SK-N-SH (cell line): ENCODE results near the gene USP25. TPM values are rescaled to one million over a fixed set of nuclear protein-coding genes. Genes with fewer than 3 reads are reported as not detected.

ENCODE experiments used
- CTCF ChIA-PET: fragments of 300-600, 350-600 bp; formaldehyde crosslinking; extraction: SDS; loops from one replicate; lab custom pipeline; 2021; lab: Yijun Ruan, JAX
- POLR2A ChIA-PET: fragments of 350-600 bp; sonication (Branson Sonifier 250); formaldehyde crosslinking; extraction: SDS; loops from one replicate; lab custom pipeline; 2020; ENCODE audit warnings: antibody characterized with exemption, inconsistent platforms; lab: Yijun Ruan, JAX
- DNase-seq: peaks from one replicate; pipeline ENCODE4 v3.0.0; 2012
- H2AFZ ChIP-seq: fragments of 200-600 bp; sonication (generic); 2 replicates; pipeline ENCODE4 v1.8.1; 2016; ENCODE audit warnings: antibody characterized with exemption, mild to moderate bottlenecking, low read depth
- H3F3A ChIP-seq: fragments of 200-600 bp; sonication (generic); replicated peaks from 2 replicates; pipeline ENCODE3; 2016; ENCODE audit warnings: antibody characterized with exemption, mild to moderate bottlenecking; ENCODE audit not compliant: insufficient read depth
- H3K27ac ChIP-seq, 2 experiments: fragments of 200-500 bp in 1 of 2; fragments of 200-600 bp in 1 of 2; sonication (Bioruptor generic) in 1 of 2; sonication (generic), shearing (Covaris generic) in 1 of 2; 2 replicates each; pipeline versions ENCODE4 v1.5.1 to v1.6.1; 2014 to 2016; ENCODE audit warnings: low read depth in 2 of 2, inconsistent platforms in 1 of 2, low read length in 1 of 2, mild to moderate bottlenecking in 1 of 2, mixed read lengths in 1 of 2
- H3K27me3 ChIP-seq: fragments of 200-600 bp; sonication (generic), shearing (Covaris generic); 2 replicates; pipeline ENCODE4 v1.6.1; 2016; ENCODE audit warnings: mixed run types; ENCODE audit not compliant: insufficient read depth
- H3K36me3 ChIP-seq, 2 experiments: fragments of 200-500 bp in 1 of 2; fragments of 200-600 bp in 1 of 2; sonication (Bioruptor generic) in 1 of 2; sonication (generic) in 1 of 2; replicated peaks in 1 of 2; 2 replicates each; pipeline versions ENCODE3 to v1.5.1; 2014 to 2016; ENCODE audit warnings: low read length in 1 of 2, mild to moderate bottlenecking in 1 of 2; ENCODE audit not compliant: insufficient read depth in 2 of 2, control insufficient read depth in 1 of 2
- H3K4me1 ChIP-seq, 2 experiments: fragments of 200-500 bp in 1 of 2; fragments of 200-600 bp in 1 of 2; sonication (Bioruptor generic) in 1 of 2; sonication (generic), shearing (Covaris generic) in 1 of 2; 2 replicates each; pipeline versions ENCODE4 v1.5.1 to v1.6.1; 2014 to 2016; ENCODE audit warnings: low read depth in 1 of 2, low read length in 1 of 2, mixed run types in 1 of 2; ENCODE audit not compliant: insufficient read depth in 2 of 2, control insufficient read depth in 1 of 2
- H3K4me2 ChIP-seq: fragments of 200-600 bp; sonication (generic), shearing (Covaris generic); 2 replicates; pipeline ENCODE4 v1.6.1; 2017; ENCODE audit warnings: mixed run types
- H3K4me3 ChIP-seq, 2 experiments: fragments of 200-500 bp in 1 of 2; fragments of 200-600 bp in 1 of 2; sonication (Bioruptor generic) in 1 of 2; sonication (generic), shearing (Covaris generic) in 1 of 2; 2 replicates each; pipeline versions ENCODE4 v1.5.1 to v1.8.1; 2014 to 2016; ENCODE audit warnings: low read depth in 2 of 2, inconsistent platforms in 1 of 2, low read length in 1 of 2, mild to moderate bottlenecking in 1 of 2, mixed read lengths in 1 of 2, moderate library complexity in 1 of 2
- H3K79me2 ChIP-seq: fragments of 200-600 bp; sonication (generic); 2 replicates; pipeline ENCODE4 v1.8.1; 2017; ENCODE audit warnings: mild to moderate bottlenecking; ENCODE audit not compliant: insufficient read depth
- H3K9ac ChIP-seq: fragments of 200-600 bp; sonication (generic); 2 replicates; pipeline ENCODE4 v1.6.1; 2017; ENCODE audit warnings: mixed run types
- H3K9me2 ChIP-seq: fragments of 200-600 bp; sonication (generic); 2 replicates; pipeline ENCODE4 v1.6.1; 2017; ENCODE audit warnings: mixed run types
- H3K9me3 ChIP-seq: fragments of 200-600 bp; sonication (generic); 2 replicates; pipeline ENCODE4 v1.6.1; 2017; ENCODE audit warnings: mixed run types, mild to moderate bottlenecking, moderate library complexity
- H4K20me1 ChIP-seq: fragments of 200-600 bp; sonication (generic); 2 replicates; pipeline ENCODE4 v1.6.1; 2017; ENCODE audit warnings: mild to moderate bottlenecking, mixed run types; ENCODE audit not compliant: insufficient read depth
- POLR2AphosphoS5 ChIP-seq: IDR thresholded peaks from 2 replicates; pipeline ENCODE4 v1.6.1; 2012; ENCODE audit warnings: low read depth, low read length
- RAD21 ChIP-seq: IDR thresholded peaks from 2 replicates; pipeline ENCODE4 v1.6.1; 2012; ENCODE audit warnings: mild to moderate bottlenecking, low read length
- RCOR1 ChIP-seq: fragments of 150-350 bp; IDR thresholded peaks from 2 replicates; pipeline ENCODE4 v1.6.1; 2017; ENCODE audit warnings: antibody characterized with exemption, low read length
- SMC3 ChIP-seq: IDR thresholded peaks from 2 replicates; pipeline ENCODE4 v1.6.1; 2012; ENCODE audit warnings: low read depth, low read length, improper control_type of control experiment
- WGBS: methylation state at CpG from one replicate; pipeline ENCODE4 v1.1.6; 2017; ENCODE audit warnings: low lambda C conversion rate; 5-methylcytosine and 5-hydroxymethylcytosine counted together
- polyA plus RNA-seq, 3 experiments: library from polyadenylated mRNA; depleted of rRNA; stranded (reverse); fragments of >200 nt; gene quantifications; 2 replicates each; pipeline ENCODE4 v1.2.3, GENCODE V29; 2012
- TF ChIP-seq, protein P1 (sequence below): fragments of 150-350 bp; IDR thresholded peaks from 2 replicates; pipeline ENCODE4 v1.6.1; 2016; ENCODE audit warnings: mild to moderate bottlenecking, low read depth, low read length

Gene USP25
- polyA plus RNA-seq, 1 of the 3 experiments (the other 2 are of a cell fraction), result 4.6 TPM

DNA sequence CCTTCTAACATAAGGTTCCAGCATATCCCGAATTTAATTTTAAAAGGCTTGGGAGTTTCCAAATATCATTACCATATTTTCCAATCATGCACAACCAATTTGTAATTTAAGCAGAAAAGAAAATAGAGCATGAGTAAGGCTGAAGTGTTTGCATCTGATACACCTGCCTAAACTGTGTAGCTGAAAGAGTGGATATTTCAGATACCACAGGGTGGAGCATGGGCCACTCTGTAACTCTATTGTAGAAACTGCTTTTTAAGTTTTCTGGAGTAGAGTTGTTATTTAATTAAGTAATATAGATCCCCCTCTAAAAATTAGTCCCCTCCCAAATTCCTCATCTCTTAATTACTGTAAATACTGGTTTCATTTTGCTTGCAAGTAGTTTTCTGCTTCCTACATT, 199.8 kb downstream of the USP25 start:
- CTCF ChIA-PET, result no interaction called here
- Histone ChIP-seq H3K36me3 (no peaks in the 10 kb centered on the region), H3F3A (no peaks in the 10 kb centered on the region), H3K79me2 (no peaks in the 10 kb centered on the region), H2AFZ (no peak overlapping the region), H3K9me3 (no peaks in the 10 kb centered on the region), H3K27me3 (no peaks in the 10 kb centered on the region), H3K4me2 (no peak overlapping the region), H3K9ac (no peak overlapping the region), H4K20me1 (no peaks in the 10 kb centered on the region), H3K27ac (no peak overlapping the region)
- DNase-seq, result no peak
- POLR2A ChIA-PET, result no interaction called here
- WGBS, result 66% methylated on average over 1 of the region's 1 CpG
- TF ChIP-seq RCOR1 (no peak), RAD21 (no peak), SMC3 (no peak), POLR2AphosphoS5 (no peak)
- TF ChIP-seq, protein P1, sequence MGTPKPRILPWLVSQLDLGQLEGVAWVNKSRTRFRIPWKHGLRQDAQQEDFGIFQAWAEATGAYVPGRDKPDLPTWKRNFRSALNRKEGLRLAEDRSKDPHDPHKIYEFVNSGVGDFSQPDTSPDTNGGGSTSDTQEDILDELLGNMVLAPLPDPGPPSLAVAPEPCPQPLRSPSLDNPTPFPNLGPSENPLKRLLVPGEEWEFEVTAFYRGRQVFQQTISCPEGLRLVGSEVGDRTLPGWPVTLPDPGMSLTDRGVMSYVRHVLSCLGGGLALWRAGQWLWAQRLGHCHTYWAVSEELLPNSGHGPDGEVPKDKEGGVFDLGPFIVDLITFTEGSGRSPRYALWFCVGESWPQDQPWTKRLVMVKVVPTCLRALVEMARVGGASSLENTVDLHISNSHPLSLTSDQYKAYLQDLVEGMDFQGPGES, result no peak
- TF ChIP-seq, all 33 proteins: peak for 0
- H3K4me1 ChIP-seq, result no peaks in the 10 kb centered on the region
- no peaks in the 10 kb centered on the region for H3K9me2 ChIP-seq
- no peak overlapping the region for H3K4me3 ChIP-seq
